ENCODE measurements around the gene DDX31.

DDX31 gene

DNA sequence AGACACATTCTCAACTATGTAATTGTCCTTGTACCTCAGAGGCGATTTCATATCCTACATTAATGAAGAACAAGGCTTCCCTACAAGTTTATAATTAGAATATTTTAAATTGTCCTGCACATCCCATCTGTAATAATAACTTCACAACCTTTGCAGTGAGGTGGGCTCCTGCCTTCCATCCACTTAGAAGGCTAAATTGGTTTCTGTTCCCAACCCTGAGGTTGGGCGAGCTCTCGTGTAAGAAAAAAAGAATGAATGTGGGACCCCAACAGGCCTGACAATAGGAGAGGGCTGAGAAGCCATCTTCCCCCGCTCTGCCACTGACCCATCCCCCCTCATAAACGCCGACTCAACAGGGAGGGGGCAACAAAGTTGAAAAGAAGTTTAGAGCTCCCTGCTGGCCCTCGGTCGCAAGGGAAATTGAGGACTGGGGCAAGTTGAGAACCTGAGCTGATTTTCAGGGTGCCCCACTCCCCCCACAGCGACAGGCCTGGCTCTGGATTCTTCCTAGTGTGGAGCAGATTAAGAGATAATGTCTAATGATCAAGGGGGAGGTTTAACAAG, 78.0 kb downstream of the DDX31 start:
- no peak for DNase-seq

DNA sequence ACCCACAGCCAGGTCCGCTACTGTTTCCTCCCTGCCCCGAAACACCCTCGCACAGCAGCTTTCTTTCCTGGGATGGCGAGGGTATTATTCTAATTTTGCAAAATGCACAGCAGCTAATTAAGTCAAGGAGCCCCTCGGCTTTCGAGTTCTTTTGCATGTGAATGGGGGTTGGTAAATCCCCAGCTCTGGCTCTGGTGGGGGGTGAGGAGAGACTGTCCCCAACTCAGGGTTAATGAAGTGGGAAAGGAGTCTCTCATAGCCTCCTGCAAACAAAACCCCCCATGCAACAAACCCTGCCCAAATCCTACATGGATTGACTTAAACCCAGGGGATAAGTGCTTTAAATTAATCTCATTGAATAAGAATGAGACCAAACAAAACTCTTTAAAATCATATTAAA, 78.5 kb downstream of the DDX31 start:
- no peak for DNase-seq

DNA sequence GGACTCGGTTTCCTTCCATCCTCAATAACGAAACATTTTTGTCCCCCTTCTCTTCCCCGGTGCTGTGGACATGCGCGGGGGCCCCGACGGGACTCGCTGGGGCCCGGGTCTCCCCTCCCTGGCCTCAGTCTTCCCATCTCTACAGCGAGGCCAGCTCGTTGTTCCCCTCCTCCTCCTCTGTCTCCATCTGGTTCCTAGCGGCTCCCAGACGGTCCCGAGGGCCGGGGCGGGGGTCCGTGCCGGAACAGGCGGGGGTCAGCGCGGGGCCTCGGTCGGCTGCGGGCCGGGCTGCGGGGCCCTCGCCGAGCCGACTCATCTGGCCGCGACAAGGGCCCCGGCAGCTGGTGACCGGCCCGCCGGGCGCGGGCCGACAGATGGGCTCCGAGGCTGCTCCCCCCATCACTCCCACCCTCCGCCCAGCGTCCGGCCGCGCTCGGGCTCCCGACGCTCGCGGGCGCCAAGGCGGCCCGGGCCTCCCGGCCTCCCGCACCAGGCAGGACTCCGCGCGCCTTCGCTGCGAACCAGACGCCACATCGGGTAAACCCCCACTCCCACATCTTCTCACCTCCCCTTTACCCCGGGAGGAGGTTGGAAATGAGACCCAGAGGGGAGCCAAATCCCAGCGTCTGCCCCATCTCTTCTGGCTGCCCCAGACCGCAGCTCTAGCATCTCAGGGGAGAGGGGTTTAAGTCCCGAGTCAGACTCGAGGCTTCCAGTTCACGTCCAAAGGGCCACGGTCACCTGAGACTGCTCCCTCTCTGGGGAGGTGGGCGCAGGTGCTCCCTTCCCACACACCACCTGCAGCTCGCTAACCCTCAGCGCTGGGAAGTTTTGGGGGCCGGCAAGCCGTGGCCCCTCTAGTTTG, 79.2 kb downstream of the DDX31 start:
- DNase-seq = no peak

DNA sequence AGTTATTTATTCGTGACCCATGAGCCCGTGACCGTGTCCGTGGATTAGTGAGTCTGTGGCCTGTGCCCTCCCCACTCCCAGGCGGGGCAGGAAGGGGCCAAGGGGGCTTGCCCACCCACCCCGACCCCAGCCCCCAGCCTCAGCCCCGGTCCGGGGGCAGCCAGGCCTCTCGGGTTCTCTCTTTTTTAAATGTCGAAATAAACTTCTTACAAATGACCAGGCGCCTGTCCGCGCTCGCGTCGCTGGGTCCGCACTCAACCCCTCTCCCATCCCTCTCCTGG, 79.8 kb downstream of the DDX31 start:
- no peak for DNase-seq

DNA sequence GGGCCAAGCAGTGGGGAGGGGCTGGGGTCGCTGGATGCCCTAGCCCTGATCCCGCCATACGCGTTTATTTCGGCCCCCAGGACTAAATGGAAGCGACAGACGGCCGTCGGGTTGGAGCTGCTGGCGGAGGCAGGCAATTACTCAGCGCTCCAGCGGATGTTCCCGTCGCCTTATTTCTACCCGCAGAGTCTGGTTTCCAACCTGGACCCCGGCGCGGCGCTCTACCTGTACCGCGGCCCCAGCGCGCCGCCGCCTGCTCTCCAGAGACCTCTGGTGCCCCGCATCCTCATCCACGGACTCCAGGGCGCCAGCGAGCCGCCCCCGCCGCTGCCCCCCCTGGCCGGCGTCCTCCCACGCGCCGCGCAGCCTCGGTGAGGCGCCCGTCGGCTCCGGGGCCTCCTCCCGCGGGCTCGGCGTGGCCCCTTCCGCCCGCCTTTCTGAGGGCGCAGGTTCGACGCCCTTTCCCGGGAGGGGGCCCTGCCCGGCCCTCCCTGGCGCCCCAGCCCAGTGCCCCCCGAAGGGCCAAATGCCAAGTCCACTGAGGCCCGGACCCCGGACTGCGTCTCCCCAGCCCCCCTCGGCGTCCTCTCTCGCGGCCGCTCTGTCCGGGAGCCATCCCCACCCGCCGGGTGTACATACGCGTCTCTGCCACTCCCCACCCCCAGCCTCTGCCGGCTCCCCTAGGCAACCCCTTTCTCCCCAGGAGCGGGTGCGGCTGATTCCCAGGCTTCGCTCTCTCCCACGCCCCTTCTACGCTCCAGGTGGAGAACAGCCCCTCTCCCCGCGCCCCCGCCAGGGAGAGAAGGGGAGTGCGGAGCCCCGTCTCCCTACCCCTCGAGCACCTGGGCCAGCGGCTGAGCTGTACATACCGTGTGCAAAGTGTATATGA, 80.4 kb downstream of the DDX31 start:
- DNase-seq = no peak

DNA sequence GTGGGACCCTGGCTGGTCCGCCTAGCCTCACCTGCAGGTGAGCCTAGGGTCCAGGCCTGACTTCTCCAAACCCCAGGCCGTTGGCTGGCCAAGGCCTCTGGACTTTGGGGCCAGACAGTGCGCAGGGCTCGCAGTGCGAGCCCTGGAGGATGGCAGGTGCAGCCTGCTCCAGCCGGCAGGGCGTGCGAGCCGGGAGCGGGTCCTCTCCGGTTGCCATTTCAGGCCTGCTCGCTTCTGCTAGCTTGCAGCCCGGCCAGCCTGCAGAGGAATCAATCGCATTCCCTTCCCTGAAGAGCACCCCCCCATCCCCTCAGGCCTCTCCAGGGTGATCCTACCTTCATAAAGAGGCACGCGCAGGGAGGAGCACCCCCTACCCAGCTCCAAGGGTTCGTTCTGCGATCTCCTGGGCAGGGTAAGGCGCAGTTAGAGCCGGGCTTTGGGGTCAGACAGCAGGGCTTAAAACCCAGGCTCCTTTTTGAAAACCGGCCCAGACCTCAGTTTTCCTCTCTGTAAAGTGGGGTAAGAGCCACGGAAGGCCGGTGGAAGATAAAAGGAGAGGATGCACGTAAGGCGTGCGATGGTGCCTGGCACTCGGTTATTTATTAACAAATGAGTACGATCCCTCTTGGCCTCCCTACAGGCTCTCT, 81.2 kb downstream of the DDX31 start:
- no peak for DNase-seq

DNA sequence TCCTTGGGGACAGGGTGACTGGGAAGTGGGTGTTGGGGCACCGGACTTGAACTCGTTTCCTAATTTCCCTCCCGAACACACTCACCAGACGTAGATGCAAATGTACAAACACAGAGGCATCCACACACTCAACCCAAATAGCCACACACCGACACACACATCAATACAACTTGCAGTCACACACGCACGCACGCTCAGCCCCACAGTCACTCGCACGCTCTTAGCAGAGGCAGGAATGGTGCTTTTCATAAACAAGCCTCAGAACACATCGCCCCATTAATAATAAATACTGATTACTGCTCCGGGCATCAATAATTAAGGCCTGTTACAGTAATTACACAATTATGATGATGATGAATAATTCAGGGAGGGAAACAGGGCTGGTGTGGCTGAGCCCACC, 81.7 kb downstream of the DDX31 start:
- no peak for DNase-seq

DNA sequence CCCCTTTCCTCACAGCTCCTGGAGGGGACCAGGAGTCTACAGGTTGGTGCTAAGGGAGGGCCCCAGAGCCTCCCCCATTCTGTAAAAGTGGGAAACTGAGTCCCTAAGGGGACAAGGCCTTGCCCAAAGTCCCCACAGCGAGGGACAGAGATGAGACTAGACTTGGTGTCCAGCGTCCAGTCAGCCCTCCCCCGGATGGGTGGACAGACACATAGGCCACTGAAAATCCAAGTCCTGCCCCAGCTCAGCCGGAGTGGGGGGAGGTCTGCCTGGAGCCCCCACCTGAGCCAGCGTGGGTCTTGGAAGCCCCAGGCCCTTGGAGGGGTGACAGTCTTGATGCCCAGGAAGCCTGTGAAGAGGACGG, 82.2 kb downstream of the DDX31 start:
- no peak for DNase-seq

DNA sequence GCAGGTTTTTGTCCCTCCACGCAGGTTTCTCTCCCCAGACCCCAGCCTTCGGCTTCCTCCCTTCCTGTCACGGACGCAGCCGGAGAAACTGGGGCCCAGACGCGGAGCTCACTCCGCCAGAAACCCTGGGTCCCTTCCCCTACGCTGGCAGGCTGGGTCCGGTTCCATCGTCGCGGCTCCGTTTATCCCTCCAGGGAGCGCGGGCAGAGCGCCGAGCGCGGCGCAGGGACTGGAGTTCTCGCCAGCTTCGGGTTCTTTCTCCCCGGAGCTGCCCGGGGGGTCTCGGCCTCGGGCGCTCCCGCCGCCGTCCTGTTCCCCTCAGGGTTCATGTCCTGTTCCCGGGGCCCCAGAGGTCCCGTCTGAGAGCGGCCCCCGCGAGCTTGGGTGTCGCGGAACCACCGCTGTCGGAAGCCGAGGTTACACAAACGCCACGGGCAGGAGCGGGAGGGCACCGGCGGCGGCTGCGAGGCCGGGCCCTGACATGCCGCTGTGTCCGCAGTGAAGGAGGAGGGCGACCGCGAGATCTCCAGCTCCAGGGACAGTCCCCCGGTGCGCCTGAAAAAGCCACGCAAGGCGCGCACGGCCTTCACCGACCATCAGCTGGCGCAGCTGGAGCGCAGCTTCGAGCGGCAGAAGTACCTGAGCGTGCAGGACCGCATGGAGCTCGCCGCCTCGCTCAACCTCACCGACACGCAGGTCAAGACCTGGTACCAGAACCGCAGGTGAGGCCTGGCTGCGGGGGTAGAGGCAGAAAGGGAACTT, 82.8 kb downstream of the DDX31 start:
- DNase-seq = no peak

DNA sequence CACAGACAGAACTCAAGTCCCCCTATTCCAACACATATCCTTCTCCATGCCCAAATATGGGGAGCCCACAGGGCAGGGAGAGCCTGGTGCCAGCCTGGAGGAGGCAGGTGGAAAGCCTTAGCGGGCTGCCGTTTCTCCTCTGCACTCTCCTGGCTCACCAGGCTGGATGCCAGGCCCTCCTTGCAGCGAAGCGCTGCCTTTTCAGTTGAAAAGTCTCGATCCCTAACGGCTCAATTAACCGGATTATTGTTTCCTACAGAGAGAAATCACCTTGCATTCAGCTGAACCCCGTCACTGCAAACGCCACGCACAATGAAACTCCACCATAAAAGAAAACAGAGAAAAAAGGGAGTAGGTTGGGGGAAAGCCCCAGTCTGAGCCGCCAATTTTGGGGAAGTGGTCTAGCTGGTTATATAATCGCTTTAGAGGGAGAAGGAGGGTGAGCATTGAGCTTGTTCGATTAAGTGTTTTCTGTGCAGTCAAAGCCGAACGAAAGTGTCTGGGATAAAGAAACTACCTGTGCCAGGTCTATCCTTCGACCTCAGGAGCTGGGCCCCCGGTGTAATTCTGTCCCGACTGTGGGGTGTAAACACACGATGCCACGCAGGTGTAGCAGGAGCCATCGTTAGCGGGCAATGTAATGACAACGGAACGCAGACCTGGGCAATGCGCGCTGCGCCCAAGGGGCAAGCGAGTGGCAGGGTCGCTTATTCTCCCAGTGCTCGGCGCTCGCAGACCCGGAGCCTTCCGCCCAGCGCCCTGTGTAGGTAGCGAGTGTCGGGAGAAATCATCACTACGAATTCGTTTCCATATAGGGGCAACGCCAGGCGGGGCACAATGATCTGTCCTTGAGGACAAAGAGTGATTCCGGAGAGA, 83.6 kb downstream of the DDX31 start:
- no peak for DNase-seq

DNA sequence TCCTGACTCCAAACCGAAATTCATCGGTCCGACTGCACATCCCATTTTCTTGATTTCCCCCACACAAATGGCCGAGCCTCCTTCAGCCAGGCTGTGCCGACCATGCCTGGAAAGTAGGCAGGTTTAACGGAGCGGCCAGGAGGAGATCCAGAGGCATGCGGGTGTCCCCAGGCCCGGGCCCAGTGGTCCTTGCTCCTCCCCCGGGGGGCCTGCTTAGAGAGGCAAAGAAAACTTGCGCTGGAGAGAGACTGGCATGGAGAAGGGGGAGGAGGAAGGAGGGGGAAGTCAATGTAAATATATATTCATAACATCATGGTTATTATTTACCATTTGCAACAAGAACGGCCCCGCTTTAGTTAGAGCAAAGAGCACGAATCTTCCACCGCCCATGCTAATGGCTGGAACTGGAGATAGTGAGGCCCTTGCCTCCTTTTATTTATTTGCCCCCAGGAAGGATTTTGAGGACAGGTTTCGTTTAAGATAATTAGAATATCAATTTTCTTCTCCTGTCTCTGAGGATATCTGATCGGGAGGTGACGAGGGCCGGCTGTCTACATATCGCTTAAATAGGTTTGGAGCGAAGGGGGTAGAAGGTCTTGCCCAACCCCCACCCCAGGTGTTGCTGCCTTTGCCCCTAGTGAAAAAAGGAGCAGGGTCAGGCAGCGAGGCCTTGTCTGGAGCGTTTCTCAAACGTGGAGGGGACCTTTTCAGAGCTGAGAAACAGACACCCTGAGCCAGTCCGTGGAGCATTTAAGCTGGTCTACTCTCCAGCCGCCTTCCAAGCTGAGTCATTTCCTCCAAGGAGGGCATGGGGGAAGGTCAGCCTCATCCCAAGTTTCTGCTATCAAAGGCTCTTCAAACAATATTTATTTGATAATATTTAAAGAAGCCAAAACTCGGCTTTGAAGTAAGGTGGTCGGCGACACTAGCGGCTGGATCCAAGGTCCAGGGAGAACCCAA, 84.9 kb downstream of the DDX31 start:
- DNase-seq = no peak

DNA sequence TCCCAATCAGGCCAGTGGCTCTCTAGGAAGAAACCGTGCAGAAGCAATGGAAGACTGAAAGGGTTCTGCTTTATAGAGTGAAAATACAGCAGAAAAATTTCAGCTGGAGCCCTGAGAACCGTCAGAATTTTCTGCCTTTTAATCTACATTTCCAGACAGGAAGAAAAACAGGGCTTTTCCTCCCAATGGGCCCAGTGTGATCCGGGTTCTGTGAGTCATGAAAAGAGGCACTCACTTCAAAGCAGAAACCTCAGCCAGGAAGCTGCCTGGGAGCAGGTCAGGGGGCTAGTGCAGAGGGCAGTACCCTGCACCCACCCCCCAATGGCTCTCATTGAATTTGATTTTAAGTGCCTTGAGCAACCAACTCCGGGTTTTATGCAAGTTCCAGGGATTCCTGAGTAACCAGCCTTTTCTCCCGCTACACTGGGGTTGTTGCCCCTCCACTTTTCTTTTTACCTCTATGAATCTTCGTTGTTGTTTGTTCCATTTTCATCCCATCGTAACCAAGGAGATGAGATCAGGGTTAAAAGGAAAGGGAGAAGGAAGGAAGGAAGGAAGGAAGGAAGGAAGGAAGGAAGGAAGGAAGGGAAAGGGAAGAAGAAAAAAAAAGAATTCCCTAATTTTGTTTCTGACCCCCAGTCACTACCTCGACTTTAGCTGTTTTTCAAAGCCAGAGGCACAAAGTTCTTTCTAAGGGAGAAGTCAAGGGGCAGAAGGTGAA, 86.0 kb downstream of the DDX31 start:
- no peak for DNase-seq

DNA sequence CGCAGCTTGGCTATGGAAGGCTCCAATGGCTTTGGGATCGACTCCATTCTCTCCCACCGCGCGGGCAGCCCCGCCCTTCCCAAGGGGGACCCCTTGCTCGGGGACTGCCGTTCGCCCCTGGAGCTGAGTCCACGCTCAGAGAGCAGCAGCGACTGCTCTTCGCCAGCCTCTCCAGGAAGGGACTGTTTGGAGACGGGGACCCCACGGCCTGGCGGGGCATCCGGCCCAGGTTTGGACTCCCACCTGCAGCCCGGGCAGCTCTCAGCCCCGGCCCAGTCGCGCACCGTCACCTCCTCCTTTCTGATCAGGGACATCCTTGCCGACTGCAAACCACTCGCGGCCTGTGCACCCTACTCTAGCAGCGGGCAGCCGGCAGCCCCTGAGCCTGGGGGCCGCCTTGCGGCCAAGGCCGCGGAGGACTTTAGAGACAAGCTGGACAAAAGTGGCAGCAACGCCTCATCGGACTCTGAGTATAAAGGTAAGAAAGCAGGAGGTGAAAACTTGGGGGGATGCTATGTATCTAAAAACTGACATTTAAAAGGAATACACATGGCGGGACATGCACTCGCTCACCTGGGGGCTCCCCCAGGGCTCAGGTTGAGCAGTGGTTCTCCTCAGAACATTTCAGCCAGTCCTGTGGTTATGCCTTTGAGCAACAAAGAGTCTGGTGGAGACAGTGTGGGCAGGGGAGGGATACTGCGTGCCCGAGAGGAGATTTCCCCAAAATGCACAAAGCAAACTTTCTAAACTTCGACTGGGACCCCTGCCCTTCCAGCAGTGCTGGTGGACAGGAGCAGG, 86.8 kb downstream of the DDX31 start:
- no peak for DNase-seq

DNA sequence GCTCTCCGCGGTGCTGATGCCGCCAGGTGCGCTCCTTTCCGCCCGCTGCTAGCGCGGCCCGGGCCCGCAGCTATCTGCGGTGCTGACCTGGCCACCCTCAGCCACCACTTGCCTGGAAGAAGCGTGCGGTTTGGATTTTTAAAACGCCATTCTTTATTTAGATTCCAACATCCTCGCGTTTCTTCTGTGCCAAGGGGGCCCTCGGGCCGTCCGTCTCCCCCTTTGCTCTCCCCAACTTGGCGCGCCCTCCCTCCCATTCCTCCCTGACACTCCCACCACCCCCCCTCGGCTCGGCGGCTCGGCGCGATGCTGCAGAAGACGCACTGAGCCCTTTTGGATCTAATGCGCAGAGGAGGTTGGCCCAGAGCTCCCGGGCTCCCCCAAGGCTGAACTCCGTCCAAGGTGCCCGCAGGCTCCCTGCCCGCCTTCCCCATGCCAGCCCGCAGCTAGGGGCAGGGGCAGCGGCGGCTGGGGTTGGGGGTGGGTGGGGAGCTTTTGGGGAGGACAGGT, 87.5 kb downstream of the DDX31 start, which contains the start of gene BARHL1:
BARHL1 (plus strand) TSS at position 331 of the 510 bp plus-strand sequence. CDS start 192 bp downstream, outside the sequence.
- no peak for DNase-seq

DNA sequence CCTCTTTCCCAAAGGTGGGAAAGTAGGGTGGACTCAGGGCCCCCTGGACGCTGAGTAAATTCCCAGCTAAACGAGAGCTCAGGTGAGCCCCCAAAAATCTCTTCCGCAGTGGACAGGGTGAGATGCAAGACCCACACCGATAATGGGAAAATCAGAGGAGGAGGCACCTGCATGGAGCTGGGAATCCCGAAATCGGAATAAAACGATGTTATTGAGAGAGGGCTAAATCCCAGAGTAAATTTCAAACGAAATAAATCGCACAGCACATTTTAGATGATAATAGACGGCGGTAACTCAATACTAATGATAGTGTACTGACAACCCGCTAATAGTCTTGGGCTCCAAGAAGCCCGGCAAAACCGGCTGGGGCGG, 90.4 kb downstream of the DDX31 start:
- DNase-seq = no peak

DNA sequence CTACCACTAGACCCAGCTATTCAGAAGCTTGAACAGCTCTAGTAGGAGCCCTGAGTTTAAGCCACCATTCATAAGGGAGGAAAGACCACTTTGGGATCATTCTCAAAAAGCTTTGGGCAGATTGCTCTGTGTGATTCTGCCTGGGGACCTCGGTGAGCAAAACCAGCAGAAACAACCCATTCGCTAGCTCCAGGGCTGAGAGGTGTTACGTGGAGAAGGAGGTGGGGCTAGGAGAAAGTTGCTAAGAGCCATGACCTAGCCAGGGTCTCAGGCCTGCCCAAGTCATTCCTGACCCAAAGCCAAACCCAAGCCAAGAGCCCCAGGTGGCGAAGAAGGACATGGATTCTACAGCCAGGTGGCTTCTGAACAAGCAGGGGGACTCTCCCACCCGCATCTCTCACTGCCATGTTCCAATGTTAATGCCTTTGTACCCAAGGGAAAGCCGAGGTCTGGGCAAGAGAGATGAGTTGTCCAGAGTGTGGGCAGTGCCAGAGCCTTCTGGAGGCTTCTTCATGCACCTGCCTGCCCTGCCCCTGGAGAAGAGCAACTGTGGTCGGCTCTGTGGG, 91.3 kb downstream of the DDX31 start:
- DNase-seq = no peak

DNA sequence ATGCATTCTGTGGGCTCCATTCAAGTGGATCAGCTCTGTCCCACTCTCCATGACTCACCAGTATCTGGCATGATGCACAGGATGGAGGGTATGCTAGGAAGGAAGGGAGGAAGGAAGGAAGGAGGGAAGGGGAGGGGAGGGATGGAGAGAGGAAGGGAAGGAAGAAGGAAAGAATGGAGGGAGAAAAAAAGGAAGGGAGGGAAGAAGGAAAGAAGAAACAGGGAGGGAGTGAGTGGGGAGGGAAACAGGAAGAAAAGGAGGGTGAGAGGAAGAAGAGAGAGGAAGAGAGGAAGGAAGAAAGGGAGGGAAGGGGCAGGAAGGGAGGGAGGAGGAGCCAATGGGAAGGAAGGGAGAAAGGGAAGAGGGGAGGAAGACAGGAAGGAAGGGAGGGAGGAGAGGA, 92.7 kb downstream of the DDX31 start:
- no peak for DNase-seq

DNA sequence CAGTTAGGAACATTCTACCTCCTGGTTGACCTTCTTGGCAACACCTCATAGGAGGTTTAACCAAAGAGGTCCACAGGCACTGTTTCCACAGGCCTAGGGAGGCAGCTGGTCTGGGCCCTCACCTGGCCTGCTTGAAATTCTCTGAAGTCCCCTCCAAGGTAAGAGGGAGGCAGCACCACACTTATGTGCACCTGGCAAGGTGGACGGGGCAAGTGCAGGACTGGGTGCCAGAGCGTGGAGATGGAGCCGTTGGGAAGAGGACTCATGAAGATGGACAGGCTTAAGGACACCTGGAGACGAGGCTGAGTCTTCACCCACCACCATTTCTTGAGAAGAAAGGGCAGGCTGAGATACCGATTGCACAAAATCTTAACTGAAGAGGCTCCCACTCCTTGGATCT, 94.0 kb downstream of the DDX31 start:
- DNase-seq = no peak
